GM15510 (cell line): ENCODE measurements around the gene BLVRB.

Experiments
- POLR2A ChIP-seq: IDR thresholded peaks from 3 replicates; pipeline ENCODE4 v1.6.1; 2011; ENCODE audit warnings: borderline replicate concordance; ENCODE audit not compliant: insufficient read length; ENCODE audit errors: extremely low read depth

The BLVRB gene

DNA sequence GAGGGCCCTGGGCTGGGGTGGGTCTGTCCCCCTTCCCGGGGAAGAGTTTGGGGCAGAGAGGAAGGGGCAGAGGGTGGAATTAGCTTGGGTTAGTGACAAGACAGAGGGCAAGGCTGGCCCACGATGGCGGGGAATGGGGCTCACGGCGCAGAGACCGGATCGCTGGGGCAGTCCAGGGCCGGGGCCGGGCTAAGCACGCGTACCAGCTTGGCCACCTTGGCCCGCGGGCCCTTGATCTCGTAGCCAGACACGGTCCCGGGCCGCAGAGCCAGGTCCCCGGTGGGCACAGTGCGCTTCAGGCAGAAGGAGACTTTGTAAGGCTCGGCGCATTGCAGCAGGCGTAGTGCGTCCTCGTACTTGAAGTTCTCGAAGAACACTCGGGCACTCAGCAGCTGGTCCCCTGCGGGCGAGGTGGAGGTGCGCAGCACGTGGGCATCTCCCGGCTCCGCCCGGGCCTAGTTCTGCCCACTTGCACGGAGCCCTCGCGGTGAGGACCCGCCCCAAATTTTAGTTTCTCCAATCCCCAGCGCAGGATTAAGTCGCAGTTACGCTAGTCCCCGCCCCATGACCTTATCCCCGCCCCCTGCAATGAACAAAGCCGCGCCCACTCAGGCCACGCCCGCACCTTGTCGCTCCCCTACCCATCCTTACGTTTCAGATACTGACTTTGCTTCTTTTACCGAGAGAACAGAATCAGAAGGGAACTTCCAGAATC is 67.0 kb downstream of the BLVRB start:
- no peak for TF ChIP-seq POLR2A
